PC-3 (cell line): Measurements from ENCODE around the gene GALNT2.

ENCODE experiments used
- EZH2 ChIP-seq: fragments of 300-600 bp; sonication (generic); IDR thresholded peaks from one replicate; pipeline ENCODE4 v1.6.1; 2017; ENCODE audit warnings: antibody characterized with exemption, mild to moderate bottlenecking, low read length; ENCODE audit not compliant: unreplicated experiment
- TF ChIP-seq, protein P1 (sequence below): fragments of 300-600 bp; sonication (generic); conservative IDR thresholded peaks from 2 replicates; pipeline ENCODE4 v1.5.1; 2017; ENCODE audit warnings: antibody characterized with exemption, low read depth, mild to moderate bottlenecking, low read length

DNA sequence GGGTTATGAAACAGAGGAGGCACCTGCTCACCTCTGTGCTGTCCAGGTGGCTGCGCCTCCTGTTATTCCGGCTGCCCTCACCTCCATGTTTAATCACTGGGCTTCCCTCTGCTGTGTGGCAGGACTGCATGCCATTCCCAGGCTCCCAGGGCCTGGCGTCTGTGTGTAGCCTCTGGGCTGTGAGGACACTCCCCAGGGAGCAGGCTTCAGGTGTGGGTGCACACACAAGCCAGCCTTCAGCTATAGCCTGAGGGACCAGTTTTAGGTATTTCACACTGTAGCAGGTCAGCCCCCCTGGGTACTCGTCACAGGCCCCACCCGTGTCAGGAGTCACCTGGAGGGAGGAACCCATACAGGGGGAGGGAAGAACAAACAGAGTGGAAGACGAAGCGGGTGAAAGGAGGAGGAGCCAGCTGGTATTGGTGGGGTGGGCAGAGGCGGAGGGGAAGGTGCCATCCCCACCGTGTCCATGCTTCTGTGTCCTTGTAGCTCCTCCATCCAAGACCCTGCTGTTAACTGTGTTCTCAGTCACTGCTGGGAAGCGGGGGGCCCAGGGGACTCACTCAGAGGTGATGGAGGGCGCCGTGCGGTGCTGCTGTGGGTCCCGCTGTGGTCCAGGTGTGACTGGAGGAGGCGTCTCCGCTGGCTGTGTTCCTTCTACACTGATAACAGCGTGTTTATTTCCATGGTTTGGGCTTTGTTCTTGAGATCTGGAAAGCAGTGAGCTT, 200.5 kb downstream of the GALNT2 start:
- TF ChIP-seq, protein P1, sequence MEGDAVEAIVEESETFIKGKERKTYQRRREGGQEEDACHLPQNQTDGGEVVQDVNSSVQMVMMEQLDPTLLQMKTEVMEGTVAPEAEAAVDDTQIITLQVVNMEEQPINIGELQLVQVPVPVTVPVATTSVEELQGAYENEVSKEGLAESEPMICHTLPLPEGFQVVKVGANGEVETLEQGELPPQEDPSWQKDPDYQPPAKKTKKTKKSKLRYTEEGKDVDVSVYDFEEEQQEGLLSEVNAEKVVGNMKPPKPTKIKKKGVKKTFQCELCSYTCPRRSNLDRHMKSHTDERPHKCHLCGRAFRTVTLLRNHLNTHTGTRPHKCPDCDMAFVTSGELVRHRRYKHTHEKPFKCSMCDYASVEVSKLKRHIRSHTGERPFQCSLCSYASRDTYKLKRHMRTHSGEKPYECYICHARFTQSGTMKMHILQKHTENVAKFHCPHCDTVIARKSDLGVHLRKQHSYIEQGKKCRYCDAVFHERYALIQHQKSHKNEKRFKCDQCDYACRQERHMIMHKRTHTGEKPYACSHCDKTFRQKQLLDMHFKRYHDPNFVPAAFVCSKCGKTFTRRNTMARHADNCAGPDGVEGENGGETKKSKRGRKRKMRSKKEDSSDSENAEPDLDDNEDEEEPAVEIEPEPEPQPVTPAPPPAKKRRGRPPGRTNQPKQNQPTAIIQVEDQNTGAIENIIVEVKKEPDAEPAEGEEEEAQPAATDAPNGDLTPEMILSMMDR = no peak
- TF ChIP-seq EZH2 = no peak
